ENCODE measurements around the gene GGT5.
A peak's percentile ranks its signal among the peaks of the same experiment; 100 is the strongest.
"Not testable (repeated sequence)": the region's sequence is repeated elsewhere in the genome, so short reads cannot be mapped to it uniquely, and the experiment has no call there.

Gene GGT5

DNA sequence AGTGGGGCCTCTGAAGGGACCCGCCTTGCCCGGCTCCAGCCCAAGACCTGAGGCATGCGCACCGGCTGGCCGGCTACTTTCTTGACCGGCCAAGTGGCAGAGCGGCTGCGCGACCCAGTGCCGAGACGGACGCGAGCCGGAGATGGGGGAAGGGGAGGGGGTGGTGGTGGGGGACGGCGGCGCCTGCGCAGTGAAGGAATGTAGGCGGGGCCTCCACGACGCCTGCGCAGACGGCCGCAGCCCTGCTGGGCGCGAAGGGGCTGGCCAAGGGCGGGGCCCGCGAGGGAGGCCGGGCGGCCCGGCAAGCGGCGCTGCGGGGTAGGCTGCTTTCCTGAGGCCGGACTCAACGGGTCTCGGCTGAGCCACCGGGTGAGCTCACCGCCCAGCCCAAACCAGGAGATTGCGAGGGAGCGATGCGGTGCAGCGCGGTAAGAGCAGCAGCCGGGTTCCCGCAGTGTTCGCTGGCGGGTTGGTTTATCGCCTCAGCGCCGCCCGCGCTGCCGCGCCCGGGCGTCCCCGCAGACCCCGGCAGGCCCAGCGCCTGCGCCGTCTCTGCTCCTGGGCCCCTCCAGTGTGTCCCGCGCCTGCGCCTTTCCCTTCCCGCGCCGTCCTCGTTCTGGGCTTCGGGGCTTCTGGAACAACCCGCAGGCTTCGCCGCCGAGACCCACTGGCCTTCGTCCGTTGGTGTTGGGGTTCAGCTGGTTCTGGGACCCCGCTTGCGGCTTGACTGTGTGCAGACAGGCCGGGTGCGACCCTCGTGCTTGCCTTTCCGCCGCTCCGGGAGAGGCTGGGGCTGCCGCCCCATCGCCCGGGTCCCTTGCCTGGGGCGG lies 25.9 kb upstream of the GGT5 start, which contains the start of gene SPECC1L:
TSS of gene SPECC1L (plus strand) at position 276 of the 830 bp plus-strand sequence. CDS start 31,401 bp downstream, outside the sequence.
- DNase-seq (ENCODE audit: low read depth), result peak; percentile 96
- H3K4me3 ChIP-seq (ENCODE audit: low read length), result peak within 1 kb of the TSS; percentile 93
- TF ChIP-seq, protein P1, sequence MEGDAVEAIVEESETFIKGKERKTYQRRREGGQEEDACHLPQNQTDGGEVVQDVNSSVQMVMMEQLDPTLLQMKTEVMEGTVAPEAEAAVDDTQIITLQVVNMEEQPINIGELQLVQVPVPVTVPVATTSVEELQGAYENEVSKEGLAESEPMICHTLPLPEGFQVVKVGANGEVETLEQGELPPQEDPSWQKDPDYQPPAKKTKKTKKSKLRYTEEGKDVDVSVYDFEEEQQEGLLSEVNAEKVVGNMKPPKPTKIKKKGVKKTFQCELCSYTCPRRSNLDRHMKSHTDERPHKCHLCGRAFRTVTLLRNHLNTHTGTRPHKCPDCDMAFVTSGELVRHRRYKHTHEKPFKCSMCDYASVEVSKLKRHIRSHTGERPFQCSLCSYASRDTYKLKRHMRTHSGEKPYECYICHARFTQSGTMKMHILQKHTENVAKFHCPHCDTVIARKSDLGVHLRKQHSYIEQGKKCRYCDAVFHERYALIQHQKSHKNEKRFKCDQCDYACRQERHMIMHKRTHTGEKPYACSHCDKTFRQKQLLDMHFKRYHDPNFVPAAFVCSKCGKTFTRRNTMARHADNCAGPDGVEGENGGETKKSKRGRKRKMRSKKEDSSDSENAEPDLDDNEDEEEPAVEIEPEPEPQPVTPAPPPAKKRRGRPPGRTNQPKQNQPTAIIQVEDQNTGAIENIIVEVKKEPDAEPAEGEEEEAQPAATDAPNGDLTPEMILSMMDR (IDR thresholded peaks at IDR 0.05; ENCODE audit: insufficient read depth, low read depth, low read length, missing control alignments), result no peak

- not testable (repeated sequence) for DNase-seq (ENCODE audit: low read depth)
Observed at GRCh38 chr22:24266495-24266894, 21.6 kb upstream of the GGT5 start.

GRCh38 chr22:24265734-24266133 lies 20.9 kb upstream of the GGT5 start:
- DNase-seq (ENCODE audit: low read depth), result no peak
- TF ChIP-seq, protein P1 (IDR thresholded peaks at IDR 0.05; ENCODE audit: insufficient read depth, low read depth, low read length, missing control alignments), result no peak
- no peak overlapping the region for H3K4me3 ChIP-seq (ENCODE audit: low read length)

More at GRCh38 chr22:24266495-24266894, 21.6 kb upstream of the GGT5 start:
- H3K4me3 ChIP-seq (ENCODE audit: low read length), result not testable (repeated sequence)

- not testable (repeated sequence) for H3K4me3 ChIP-seq (ENCODE audit: low read length); DNase-seq (ENCODE audit: low read depth)
Observed at GRCh38 chr22:24264329-24264896, 19.5 kb upstream of the GGT5 start.

- DNase-seq (ENCODE audit: low read depth), result not testable (repeated sequence)
Observed at GRCh38 chr22:24263479-24263878, 18.6 kb upstream of the GGT5 start.

DNA sequence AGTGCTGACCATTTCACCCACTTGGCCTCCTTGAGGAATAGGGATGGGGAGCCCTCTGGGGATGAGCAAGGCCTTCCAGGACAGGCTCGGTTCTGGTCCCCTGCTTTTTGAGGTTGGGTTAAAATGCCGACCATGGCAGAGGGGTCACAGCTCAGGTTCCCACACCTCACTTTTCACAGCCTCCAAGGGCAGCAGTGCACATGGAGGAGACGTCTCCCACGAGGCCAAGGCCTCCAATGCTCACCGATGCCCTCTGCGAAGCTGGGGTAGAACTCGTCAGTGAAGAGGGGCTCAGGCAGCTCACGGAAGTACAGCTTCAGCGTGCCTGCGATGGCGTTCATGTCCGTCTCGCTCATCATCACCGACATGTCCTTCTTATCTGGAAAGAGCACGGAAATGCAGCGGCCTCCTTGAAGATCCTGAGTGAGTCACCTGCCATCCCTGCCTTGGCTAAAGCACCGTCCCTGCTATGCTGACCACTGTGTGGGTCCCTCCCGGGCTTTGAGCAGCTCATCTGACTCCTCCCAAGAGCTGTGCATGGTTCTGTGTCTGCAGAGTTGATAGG lies 17.4 kb upstream of the GGT5 start:
- H3K4me3 ChIP-seq (ENCODE audit: low read length); DNase-seq (ENCODE audit: low read depth): not testable (repeated sequence)

More at GRCh38 chr22:24263479-24263878, 18.6 kb upstream of the GGT5 start:
- not testable (repeated sequence) for H3K4me3 ChIP-seq (ENCODE audit: low read length)

DNA sequence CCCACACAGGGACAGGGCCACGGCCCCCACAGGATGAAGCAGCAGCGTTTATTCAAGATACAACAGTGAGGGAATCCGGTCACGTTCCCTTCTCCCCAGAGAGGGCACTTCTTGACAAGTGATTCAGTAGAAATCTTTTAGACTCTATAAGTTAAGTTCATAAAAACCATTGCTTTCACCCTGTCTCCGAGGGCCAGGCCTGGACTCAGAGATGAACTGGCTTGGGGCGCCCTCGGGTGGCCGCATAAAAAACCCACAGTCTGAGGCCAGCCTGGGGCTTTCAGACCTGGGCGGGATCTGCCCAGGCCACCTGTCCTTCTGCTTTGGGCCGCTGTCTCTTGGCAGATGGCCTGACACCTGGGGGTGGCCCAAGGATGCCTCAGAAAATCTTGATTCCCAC lies 14.6 kb upstream of the GGT5 start:
- TF ChIP-seq, protein P1 (IDR thresholded peaks at IDR 0.05; ENCODE audit: insufficient read depth, low read depth, low read length, missing control alignments), result peak; percentile 39
- H3K4me3 ChIP-seq (ENCODE audit: low read length), result not testable (repeated sequence)
- peak; percentile 85 for DNase-seq (ENCODE audit: low read depth)

DNA sequence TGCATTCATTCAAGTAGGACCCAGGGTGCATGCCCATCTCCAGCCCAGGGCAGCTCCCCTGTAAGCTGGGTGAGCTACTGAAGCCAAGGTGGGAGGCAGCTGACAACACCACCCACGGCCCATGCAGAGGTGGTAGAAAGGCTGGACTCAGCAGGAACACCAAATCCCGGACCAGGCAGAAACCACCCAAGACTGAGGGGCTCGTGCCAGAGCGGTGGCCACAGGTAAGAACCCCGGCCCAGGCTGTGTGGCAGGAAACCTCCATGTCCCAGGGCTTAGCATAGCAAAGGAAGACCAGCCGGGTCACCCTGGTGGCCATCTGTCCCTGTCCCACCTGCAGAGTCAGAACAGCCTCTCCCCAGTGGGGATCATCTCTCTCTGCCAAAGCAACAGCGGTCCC lies 11.9 kb upstream of the GGT5 start:
- not testable (repeated sequence) for DNase-seq (ENCODE audit: low read depth); H3K4me3 ChIP-seq (ENCODE audit: low read length)

DNA sequence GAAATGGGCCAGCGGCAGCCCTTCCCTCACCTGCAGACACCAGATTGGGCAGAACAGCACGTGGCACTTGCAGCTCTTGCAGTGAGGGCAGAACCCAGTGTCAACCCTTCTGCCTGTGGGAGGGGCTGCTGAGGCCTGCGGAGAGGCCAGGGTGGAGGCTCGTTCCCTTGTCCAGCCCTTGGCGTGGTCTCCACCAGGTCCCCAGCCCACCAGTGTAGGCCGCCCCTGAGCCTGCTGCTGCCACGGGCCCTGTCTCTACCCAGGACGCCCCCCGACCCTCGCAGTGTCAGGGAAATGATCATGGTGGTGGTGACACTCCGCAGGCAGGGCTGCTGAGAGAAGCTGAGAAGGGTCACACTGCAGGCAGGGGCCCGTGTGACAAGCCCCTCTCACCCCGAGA lies 11.3 kb upstream of the GGT5 start:
- not testable (repeated sequence) for DNase-seq (ENCODE audit: low read depth); H3K4me3 ChIP-seq (ENCODE audit: low read length)

DNA sequence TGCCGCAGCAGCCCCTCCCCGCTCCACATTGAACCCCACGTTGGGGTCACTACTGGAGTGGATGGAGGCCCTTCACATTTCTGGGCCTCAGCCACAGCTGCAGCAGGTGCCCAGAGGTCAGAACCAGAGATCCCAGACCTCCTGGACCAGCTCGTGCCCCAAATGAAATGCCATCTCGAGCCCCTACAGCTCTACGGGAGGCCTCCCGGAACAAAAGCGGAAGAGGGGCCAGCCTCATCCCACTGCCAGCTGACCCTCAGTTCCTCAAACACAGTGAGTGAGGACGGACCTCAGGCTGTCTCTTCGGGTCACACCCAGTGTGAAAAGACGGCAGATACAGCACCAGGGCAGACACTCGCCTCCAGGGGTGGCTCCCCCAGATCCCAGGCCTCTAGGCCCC lies 8.2 kb upstream of the GGT5 start:
- H3K4me3 ChIP-seq (ENCODE audit: low read length); DNase-seq (ENCODE audit: low read depth): not testable (repeated sequence)

DNA sequence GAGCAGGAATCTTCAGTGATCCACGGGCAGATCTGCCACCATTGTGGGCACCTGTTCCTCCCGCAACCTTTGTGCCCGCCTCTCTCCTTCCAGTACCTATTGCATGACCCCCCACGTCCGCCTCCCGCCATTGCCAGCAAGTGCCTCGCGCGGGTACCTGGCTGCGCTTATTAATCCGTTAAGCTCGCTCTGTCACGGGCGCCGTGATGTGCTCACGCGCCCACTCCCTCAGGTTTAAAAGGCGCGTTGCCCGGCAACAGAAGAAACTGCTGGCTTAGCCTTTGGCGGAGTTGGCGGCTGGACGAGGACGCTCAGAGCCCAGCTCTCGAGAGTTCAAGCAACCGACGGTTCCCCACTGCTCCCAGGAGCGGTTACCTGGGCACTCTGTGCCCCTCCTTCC lies 6.4 kb upstream of the GGT5 start:
- not testable (repeated sequence) for H3K4me3 ChIP-seq (ENCODE audit: low read length); DNase-seq (ENCODE audit: low read depth)

GRCh38 chr22:24249413-24249812 lies 4.5 kb upstream of the GGT5 start:
- DNase-seq (ENCODE audit: low read depth); H3K4me3 ChIP-seq (ENCODE audit: low read length): not testable (repeated sequence)

DNA sequence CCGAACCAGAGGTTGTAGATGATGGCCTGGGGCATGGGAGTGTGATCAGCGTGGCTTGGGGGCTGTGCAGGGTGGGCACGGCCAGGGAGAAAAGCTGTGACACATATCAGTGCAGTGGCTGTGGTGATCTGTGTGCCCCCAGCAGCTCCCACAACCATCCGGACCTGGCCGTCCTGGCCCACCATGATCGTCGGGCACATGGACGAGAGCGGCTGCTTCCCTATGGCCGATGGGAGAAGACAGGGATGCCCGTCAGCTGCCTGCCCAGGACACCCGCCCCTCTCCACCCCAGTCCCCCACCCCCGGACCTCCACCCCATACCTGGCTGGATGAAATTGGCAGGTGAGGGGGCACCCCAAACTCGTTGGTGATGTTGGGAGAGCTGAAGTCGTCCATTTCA lies 3.7 kb upstream of the GGT5 start:
- not testable (repeated sequence) for DNase-seq (ENCODE audit: low read depth); H3K4me3 ChIP-seq (ENCODE audit: low read length)

Data from epithelial cell of esophagus (primary cell).